ENCODE measurements around the gene RSU1.

DNA sequence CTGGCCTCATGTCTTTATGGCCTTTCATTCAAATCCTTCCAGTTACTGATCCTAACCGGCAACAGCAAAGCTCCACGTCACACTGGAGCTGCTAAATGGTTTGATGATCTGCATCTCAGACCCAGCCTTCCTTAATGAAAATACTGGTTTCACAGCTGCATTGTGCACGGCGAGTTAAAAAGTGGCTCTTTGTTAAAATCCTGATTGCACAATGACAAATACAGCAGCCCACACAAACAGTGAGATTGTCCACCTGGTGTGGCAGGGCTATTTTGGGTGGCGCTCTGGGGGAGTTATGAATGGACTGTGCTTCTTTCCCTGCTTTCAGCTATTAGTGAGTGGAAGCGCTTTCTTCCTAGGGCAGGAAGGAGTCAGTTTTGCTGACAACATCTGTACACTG lies 232.1 kb downstream of the RSU1 start:
- TF ChIP-seq CTCF (IDR thresholded peaks at IDR 0.05) (no peak), POLR2A (IDR thresholded peaks at IDR 0.05) (no peak), POLR2AphosphoS5 (IDR thresholded peaks at IDR 0.05) (no peak), EP300 (IDR thresholded peaks at IDR 0.05) (no peak)

Measured in suprapubic skin (tissue), 4 donors.